Glutamatergic neuron (in vitro differentiated cells): ENCODE measurements around the gene SEMA6B. TPM values are rescaled to one million over a fixed set of nuclear protein-coding genes. Genes with fewer than 3 reads are reported as not detected.

Experiments used
- DNase-seq: peaks from one replicate; pipeline ENCODE4 v3.0.0; 2022
- H3K27ac Mint-ChIP-seq: one replicate; pipeline ENCODE4 v1.8.0; 2020; ENCODE audit warnings: mild to moderate bottlenecking, mixed read lengths, inconsistent platforms; ENCODE audit not compliant: unreplicated experiment
- H3K27me3 Mint-ChIP-seq: one replicate; pipeline ENCODE4 v1.8.0; 2020; ENCODE audit warnings: mild to moderate bottlenecking, moderate library complexity, mixed read lengths, inconsistent platforms; ENCODE audit not compliant: unreplicated experiment
- H3K36me3 Mint-ChIP-seq: one replicate; pipeline ENCODE4 v1.8.0; 2020; ENCODE audit warnings: mild to moderate bottlenecking, mixed read lengths, inconsistent platforms; ENCODE audit not compliant: unreplicated experiment
- H3K4me1 Mint-ChIP-seq: one replicate; pipeline ENCODE4 v1.8.0; 2020; ENCODE audit warnings: mild to moderate bottlenecking, low read depth, mixed read lengths, inconsistent platforms; ENCODE audit not compliant: unreplicated experiment
- H3K4me3 Mint-ChIP-seq: one replicate; pipeline ENCODE4 v1.8.0; 2020; ENCODE audit warnings: mild to moderate bottlenecking, mixed read lengths, inconsistent platforms; ENCODE audit not compliant: unreplicated experiment
- H3K9me3 Mint-ChIP-seq: one replicate; pipeline ENCODE4 v1.8.0; 2020; ENCODE audit warnings: mild to moderate bottlenecking, moderate library complexity, mixed read lengths, inconsistent platforms; ENCODE audit not compliant: unreplicated experiment
- CTCF ChIP-seq: fragments of 200-600 bp; sonication (generic); IDR thresholded peaks from one replicate; pipeline ENCODE4 v1.5.0; 2021; ENCODE audit not compliant: partially characterized antibody, unreplicated experiment
- total RNA-seq: library from RNA; stranded (reverse); fragmentation: NEBNext Ultra II Directional; extraction: Animal tissue kit (Norgen Biotek cat#: 25700); gene quantifications from one replicate; pipeline ENCODE4 v1.2.1, GENCODE V29; 2021; ENCODE audit not compliant: unreplicated experiment

The SEMA6B gene
- total RNA-seq, 1 donor from 2014 or later = 234 TPM

- Mint-ChIP-seq H3K4me1 (peaks cover 18% of the 10 kb centered on the region), H3K27me3 (peaks cover 15% of the 10 kb centered on the region), H3K9me3 (peaks cover 13% of the 10 kb centered on the region), H3K27ac (peak overlapping the region; percentile 87), H3K36me3 (no peaks in the 10 kb centered on the region), H3K4me3 (peak overlapping the region; percentile 68)
- no peak for TF ChIP-seq CTCF
- peak; percentile 90 for DNase-seq
These were observed 25.4 kb upstream of the SEMA6B start for GRCh38 chr19:4584670-4585460.

GRCh38 chr19:4583961-4584669 lies 24.6 kb upstream of the SEMA6B start:
- Mint-ChIP-seq H3K27me3 (peaks cover 17% of the 10 kb centered on the region), H3K36me3 (no peaks in the 10 kb centered on the region), H3K4me3 (no peak overlapping the region), H3K4me1 (peaks cover 22% of the 10 kb centered on the region), H3K27ac (peak overlapping the region; percentile 87), H3K9me3 (peaks cover 15% of the 10 kb centered on the region)
- no peak for TF ChIP-seq CTCF
- peak; percentile 84 for DNase-seq

GRCh38 chr19:4582980-4583842 lies 23.7 kb upstream of the SEMA6B start:
- peaks cover 16% of the 10 kb centered on the region for H3K9me3 Mint-ChIP-seq
- DNase-seq = no peak
- no peak for TF ChIP-seq CTCF
- peaks cover 19% of the 10 kb centered on the region for H3K4me1 Mint-ChIP-seq
- no peak overlapping the region for H3K4me3 Mint-ChIP-seq
- H3K27ac Mint-ChIP-seq = peak overlapping the region; percentile 89
- H3K27me3 Mint-ChIP-seq = peaks cover 20% of the 10 kb centered on the region
- H3K36me3 Mint-ChIP-seq = no peaks in the 10 kb centered on the region

- DNase-seq = peak; percentile 76
- H3K27ac Mint-ChIP-seq = peak overlapping the region; percentile 89
- H3K9me3 Mint-ChIP-seq = peaks cover 16% of the 10 kb centered on the region
- H3K27me3 Mint-ChIP-seq = peaks cover 20% of the 10 kb centered on the region
- H3K4me1 Mint-ChIP-seq = peaks cover 15% of the 10 kb centered on the region
- no peak for TF ChIP-seq CTCF
- H3K4me3 Mint-ChIP-seq = peak overlapping the region; percentile 74
- H3K36me3 Mint-ChIP-seq = no peaks in the 10 kb centered on the region
These were observed 22.4 kb upstream of the SEMA6B start for GRCh38 chr19:4581666-4582553.
